Bronchial smooth muscle cell (primary cell): ENCODE results near the gene LRRC17. TPM values are rescaled to one million over a fixed set of nuclear protein-coding genes. Genes with fewer than 3 reads are reported as not detected.

ENCODE experiments used
- total RNA-seq: library from RNA; depleted of rRNA; stranded (reverse); fragments of >200 nt; gene quantifications from 2 replicates; pipeline ENCODE4 v1.2.1, GENCODE V29; 2014

Gene LRRC17, protein sequence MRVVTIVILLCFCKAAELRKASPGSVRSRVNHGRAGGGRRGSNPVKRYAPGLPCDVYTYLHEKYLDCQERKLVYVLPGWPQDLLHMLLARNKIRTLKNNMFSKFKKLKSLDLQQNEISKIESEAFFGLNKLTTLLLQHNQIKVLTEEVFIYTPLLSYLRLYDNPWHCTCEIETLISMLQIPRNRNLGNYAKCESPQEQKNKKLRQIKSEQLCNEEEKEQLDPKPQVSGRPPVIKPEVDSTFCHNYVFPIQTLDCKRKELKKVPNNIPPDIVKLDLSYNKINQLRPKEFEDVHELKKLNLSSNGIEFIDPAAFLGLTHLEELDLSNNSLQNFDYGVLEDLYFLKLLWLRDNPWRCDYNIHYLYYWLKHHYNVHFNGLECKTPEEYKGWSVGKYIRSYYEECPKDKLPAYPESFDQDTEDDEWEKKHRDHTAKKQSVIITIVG
- 311 and 381 TPM in 2 replicates for total RNA-seq

DNA sequence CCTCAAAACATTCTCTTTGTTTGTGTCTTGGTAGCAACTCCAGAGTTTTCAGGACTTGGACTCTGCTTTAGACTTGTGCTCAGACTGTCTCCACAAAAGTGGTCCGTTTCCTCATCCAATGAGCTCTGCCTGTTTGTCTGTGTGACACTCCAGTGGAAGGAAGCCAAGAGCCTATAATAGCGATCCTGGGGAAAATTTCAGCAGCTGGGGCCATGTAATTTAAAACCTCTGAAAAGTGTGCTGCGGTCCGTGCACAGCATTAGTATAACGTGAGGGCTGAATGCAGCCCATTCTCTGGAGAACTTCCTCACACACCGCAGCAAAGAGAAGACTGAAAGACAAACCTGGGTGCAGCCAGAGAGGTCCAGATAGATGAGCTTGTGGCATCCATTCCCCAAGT, at the start of gene LRRC17:
LRRC17 (plus strand) TSS at position 259 of the 400 bp plus-strand sequence. CDS start 20,914 bp downstream, outside the sequence.

Other genes starting within 250 kb of the LRRC17 start
- 1.7 and 3.5 TPM in 2 replicates for gene POLR2J2, start 241.3 kb upstream of the LRRC17 start, total RNA-seq
- 10.2 and 10.6 TPM in 2 replicates for gene FAM185A, start 164.0 kb upstream of the LRRC17 start, total RNA-seq
- gene FBXL13, start 161.8 kb downstream of the LRRC17 start, total RNA-seq: 2.1 and 2.5 TPM in 2 replicates
- 35.1 and 38.5 TPM in 2 replicates for gene ARMC10, start 162.1 kb downstream of the LRRC17 start, total RNA-seq
- gene NAPEPLD, start 236.1 kb downstream of the LRRC17 start, total RNA-seq: 12.7 and 18.9 TPM in 2 replicates